HepG2 (cell line): Measurements from ENCODE around the gene ATG2A. TPM values are rescaled to one million over a fixed set of nuclear protein-coding genes. Genes with fewer than 3 reads are reported as not detected.

Source experiments
- ATAC-seq: fragments of 200-7000 bp; cut with Tn5 transposase; 3 replicates; pipeline ENCODE4 v1.9.1; 2020; ENCODE audit warnings: mild to moderate bottlenecking, moderate library complexity
- BruUV-seq: library from RNA; stranded (reverse); fragments of 400-500 nt; replicated peaks from 2 replicates; lab custom pipeline; 2021; lab: Mats Ljungman, UMichigan
- CTCF ChIA-PET: fragments of 300-600 bp; formaldehyde crosslinking; extraction: SDS; loops from one replicate; lab custom pipeline; 2021; ENCODE audit warnings: low total read pairs, inconsistent platforms, low intra/inter-chr PET ratio; lab: Yijun Ruan, JAX
- POLR2A ChIA-PET: fragments of 350-600 bp; sonication (Branson Sonifier 250); formaldehyde crosslinking; loops from one replicate; lab custom pipeline; 2020; ENCODE audit warnings: antibody characterized with exemption, inconsistent platforms; lab: Yijun Ruan, JAX
- DNase-seq: peaks from one replicate; pipeline ENCODE4 v3.0.0-alpha.2; 2015; ENCODE audit warnings: low spot score
- FAIRE-seq: peaks from 3 replicates; lab custom pipeline; 2011; peaks lifted over from hg19 to GRCh38; lab: Jason Lieb, UNC
- H2AFZ ChIP-seq: one replicate; pipeline ENCODE4 v1.6.1; 2011; ENCODE audit warnings: low read length, inconsistent platforms
- H3K27ac ChIP-seq: fragments of 300-600 bp; 3 replicates; pipeline ENCODE4 v1.8.0; 2011; ENCODE audit warnings: mixed run types, mild to moderate bottlenecking, mixed read lengths, low read length, inconsistent platforms; ENCODE audit not compliant: insufficient read depth; ENCODE audit errors: extremely low read length
- H3K27me3 ChIP-seq, 2 experiments: fragments of 200-600 bp in 1 of 2; 2 replicates in 1 of 2; 3 replicates in 1 of 2; pipeline versions ENCODE4 v1.6.0 to v1.8.0; 2011; ENCODE audit warnings: low read length in 2 of 2, mild to moderate bottlenecking in 2 of 2, moderate library complexity in 2 of 2, inconsistent platforms in 1 of 2; ENCODE audit not compliant: insufficient read depth in 2 of 2, control insufficient read depth in 1 of 2
- H3K36me3 ChIP-seq, 2 experiments: fragments of 200-600 bp in 1 of 2; replicated peaks in 1 of 2; 2 replicates in 1 of 2; 3 replicates in 1 of 2; pipeline versions ENCODE4 v1.5.1 to v1.8.0; 2011; ENCODE audit warnings: low read length in 2 of 2, inconsistent platforms in 1 of 2; ENCODE audit not compliant: insufficient read depth in 2 of 2, control insufficient read depth in 1 of 2
- H3K4me1 ChIP-seq: 2 replicates; pipeline ENCODE4 v1.5.1; 2012; ENCODE audit warnings: low read length, inconsistent platforms; ENCODE audit not compliant: insufficient read depth
- H3K4me2 ChIP-seq: 2 replicates; pipeline ENCODE4 v1.6.0; 2011; ENCODE audit warnings: low read depth, low read length, inconsistent platforms
- H3K4me3 ChIP-seq, 3 experiments: fragments of 200-600 bp in 1 of 3; sonication (generic), shearing (Covaris generic) in 1 of 3; replicated peaks in 1 of 3; 2 replicates each; pipeline ENCODE4 v1.5.1; 2011 to 2016; ENCODE audit warnings: low read length in 3 of 3, inconsistent platforms in 2 of 3, low read depth in 2 of 3, mild to moderate bottlenecking in 2 of 3, control low read depth in 1 of 3, mixed read lengths in 1 of 3; ENCODE audit not compliant: insufficient read depth in 1 of 3
- H3K79me2 ChIP-seq: one replicate; pipeline ENCODE4 v1.6.1; 2011; ENCODE audit warnings: low read length, inconsistent platforms; ENCODE audit not compliant: insufficient read depth
- H3K9ac ChIP-seq: 2 replicates; pipeline ENCODE4 v1.6.0; 2011; ENCODE audit warnings: mild to moderate bottlenecking, low read depth, low read length, inconsistent platforms; ENCODE audit not compliant: insufficient read depth
- H3K9me3 ChIP-seq: 2 replicates; pipeline ENCODE4 v1.5.1; 2012; ENCODE audit warnings: mild to moderate bottlenecking, low read length
- H4K20me1 ChIP-seq: 2 replicates; pipeline ENCODE4 v1.6.0; 2011; ENCODE audit warnings: inconsistent platforms, mild to moderate bottlenecking, low read length, moderate library complexity; ENCODE audit not compliant: insufficient read depth
- EEA1 ChIP-seq: sonication (generic); formaldehyde crosslinking; IDR thresholded peaks from 2 replicates; pipeline ENCODE4 v1.5.1; 2020; ENCODE audit warnings: mild to moderate bottlenecking, missing genetic modification reagents, borderline replicate concordance
- PREB ChIP-seq: sonication (generic); formaldehyde crosslinking; IDR thresholded peaks from 2 replicates; pipeline ENCODE4 v1.4.0; 2020; ENCODE audit warnings: missing genetic modification reagents
- RBFOX2 ChIP-seq: fragments of 200-400 bp; formaldehyde crosslinking; IDR thresholded peaks from 2 replicates; pipeline ENCODE4 v1.6.1; 2017; ENCODE audit warnings: low read depth, mild to moderate bottlenecking, low read length
- SIN3B ChIP-seq: fragments of 150-350 bp; IDR thresholded peaks from 2 replicates; pipeline ENCODE4 v1.6.1; 2014; ENCODE audit warnings: low read length
- SNRNP70 ChIP-seq: fragments of 200-400 bp; formaldehyde crosslinking; IDR thresholded peaks from 2 replicates; pipeline ENCODE4 v1.6.1; 2017; ENCODE audit warnings: mild to moderate bottlenecking, low read depth, low read length, moderate library complexity
- SSRP1 ChIP-seq: IDR thresholded peaks from 2 replicates; pipeline ENCODE4 v1.6.1; 2016; ENCODE audit warnings: control low read depth
- XBP1 ChIP-seq: sonication (generic); formaldehyde crosslinking; IDR thresholded peaks from 2 replicates; pipeline ENCODE4 v1.5.0; 2020; ENCODE audit warnings: missing genetic modification reagents
- ZNF260 ChIP-seq: sonication (generic); formaldehyde crosslinking; IDR thresholded peaks from 2 replicates; pipeline ENCODE4 v1.4.0; 2020; ENCODE audit warnings: missing genetic modification reagents, low read depth, mild to moderate bottlenecking, borderline replicate concordance
- ZNF383 ChIP-seq: sonication (generic); formaldehyde crosslinking; IDR thresholded peaks from 2 replicates; pipeline ENCODE4 v1.4.0; 2020; ENCODE audit warnings: missing genetic modification reagents, mild to moderate bottlenecking, borderline replicate concordance
- ZNF652 ChIP-seq: IDR thresholded peaks from 2 replicates; pipeline ENCODE4 v1.6.1; 2016; ENCODE audit warnings: low read depth, borderline replicate concordance
- ZNF790 ChIP-seq: sonication (generic); formaldehyde crosslinking; IDR thresholded peaks from 2 replicates; pipeline ENCODE4 v1.8.0; 2022; ENCODE audit warnings: missing genetic modification reagents, mild to moderate bottlenecking, borderline replicate concordance
- WGBS: methylation state at CpG from one replicate; pipeline ENCODE4 v1.1.6; 2017; ENCODE audit warnings: low lambda C conversion rate; 5-methylcytosine and 5-hydroxymethylcytosine counted together
- in situ Hi-C: cut with HindIII; loops from 2 replicates; pipeline ENCODE4 v1.10.0; 2017; ENCODE audit warnings: low pct_unique_long_range_greater_than_20kb; ENCODE audit not compliant: extremely low pct_ligation_motif_present
- intact Hi-C: fragments of 100-400 bp; cut with micrococcal nuclease; formaldehyde crosslinking; loops from one replicate; pipeline ENCODE4 v1.10.0; 2022; ENCODE audit not compliant: unreplicated experiment
- polyA plus RNA-seq, 8 experiments: library from polyadenylated mRNA; depleted of rRNA in 3 of 8; stranded (reverse) in 7 of 8; unstranded in 1 of 8; fragments of >200 nt; fragmentation: Illumina TruSeq in 4 of 8; extraction: Trizol in 4 of 8; gene quantifications; 2 replicates each; pipeline versions ENCODE4 v1.2.1 to v1.2.3, GENCODE V29; 2011 to 2016; ENCODE audit warnings: low read depth in 4 of 8, missing spikeins in 1 of 8, mixed read lengths in 1 of 8; ENCODE audit not compliant: insufficient read depth in 1 of 8
- total RNA-seq, 5 experiments: library from RNA; depleted of rRNA; stranded (reverse); fragments of >200 nt; fragmentation: Illumina TruSeq; extraction: Trizol; gene quantifications; 2 replicates each; pipeline ENCODE4 v1.2.3, GENCODE V29; 2016; ENCODE audit warnings: low read depth in 1 of 5
- TF ChIP-seq, protein P1 (sequence below), 2 experiments: sonication (generic) in 1 of 2; formaldehyde crosslinking in 1 of 2; IDR thresholded peaks; 2 replicates each; pipeline versions ENCODE4 v1.4.0 to v1.6.1; 2018 to 2020; ENCODE audit warnings: missing genetic modification reagents in 2 of 2, borderline replicate concordance in 1 of 2, low read depth in 1 of 2, mild to moderate bottlenecking in 1 of 2, missing biosample characterization in 1 of 2
- TF ChIP-seq, protein P2 (sequence below): sonication (generic); formaldehyde crosslinking; IDR thresholded peaks from 2 replicates; pipeline ENCODE4 v1.4.0; 2020; ENCODE audit warnings: mild to moderate bottlenecking, missing genetic modification reagents
- TF ChIP-seq, protein P3 (sequence below), 2 experiments: fragments of 450-650 bp in 1 of 2; sonication (generic) in 1 of 2; formaldehyde crosslinking; IDR thresholded peaks; 2 replicates each; pipeline versions ENCODE4 v1.5.0 to v1.8.0; 2020 to 2022; ENCODE audit warnings: mild to moderate bottlenecking in 1 of 2, missing genetic modification reagents in 1 of 2
- TF ChIP-seq, protein P4 (sequence below): sonication (generic); formaldehyde crosslinking; IDR thresholded peaks from 2 replicates; pipeline ENCODE4 v1.5.1; 2020; ENCODE audit warnings: mild to moderate bottlenecking, missing genetic modification reagents, borderline replicate concordance

The ATG2A gene
- total and polyA plus RNA-seq, 2 of the 13 experiments (the other 11 are each of a cell fraction or from before 2014, with no cell fraction given): 6.7 to 8.0 TPM

DNA sequence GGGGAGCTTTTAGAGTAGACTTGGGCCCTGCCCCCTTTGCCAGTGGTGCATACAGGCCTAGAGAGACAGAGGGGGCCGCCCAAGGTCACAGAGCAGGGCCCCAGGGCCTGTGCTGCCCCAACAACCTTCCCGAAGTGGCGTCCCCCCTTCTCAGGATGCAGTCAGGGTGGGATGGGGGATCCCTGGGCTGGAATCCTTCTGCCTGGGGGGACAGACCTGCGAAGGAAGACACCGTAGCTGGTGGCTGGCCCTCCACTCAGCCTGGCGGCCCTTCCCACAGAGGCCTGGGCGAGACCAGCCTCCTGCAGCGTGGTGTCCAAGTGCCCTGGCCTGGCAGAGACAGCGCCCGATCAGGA is 24.2 kb downstream of the ATG2A start:
- H4K20me1 ChIP-seq: peaks cover 10% of the 10 kb centered on the region; the same call in 1 of the 2 replicates
- peaks cover 5% of the 10 kb centered on the region in 2 experiments; a peak in 2 of 5 replicates for H3K36me3 ChIP-seq
- in situ Hi-C loops: loop anchor here (5.0 kb wide), 2 partner anchors 46 to 106 kb away; no protein-coding TSS in a partner anchor
- CTCF ChIA-PET: interaction anchor here (2.0 to 3.9 kb wide), 2 partner anchors 23 to 45 kb away, joined by 5 to 72 read pairs; no protein-coding TSS in a partner anchor
- H3K4me1 ChIP-seq: peaks cover 60% of the 10 kb centered on the region
- H3K9me3 ChIP-seq: no peaks in the 10 kb centered on the region
- intact Hi-C loops: no loop called here
- POLR2A ChIA-PET: interaction anchor here (0.8 to 11.5 kb wide), 11 partner anchors 10 to 242 kb away, joined by 3 to 132 read pairs (median 6); partner anchors contain the start of genes BATF2, CDC42BPG and EHD1
- peak; percentile 1 for ATAC-seq
- peak overlapping the region; percentile 94 for H3K4me2 ChIP-seq
- no CpG with 5 or more reads among the region's 10 CpGs for WGBS
- DNase-seq: no peak
- no peak for FAIRE-seq
- TSS peak; percentile 70 for BruUV-seq
- peak overlapping the region; percentile 88 for H3K27ac ChIP-seq
- no peak overlapping the region for H2AFZ ChIP-seq
- H3K79me2 ChIP-seq: peaks cover 27% of the 10 kb centered on the region
- peak overlapping the region; percentile 96 for H3K9ac ChIP-seq
- peak overlapping the region; percentile 80 to 96 (median 95) for H3K4me3 ChIP-seq
- H3K27me3 ChIP-seq: no peaks in the 10 kb centered on the region; a peak in 1 of 5 replicates
- TF ChIP-seq SNRNP70: no peak
- TF ChIP-seq, protein P1, sequence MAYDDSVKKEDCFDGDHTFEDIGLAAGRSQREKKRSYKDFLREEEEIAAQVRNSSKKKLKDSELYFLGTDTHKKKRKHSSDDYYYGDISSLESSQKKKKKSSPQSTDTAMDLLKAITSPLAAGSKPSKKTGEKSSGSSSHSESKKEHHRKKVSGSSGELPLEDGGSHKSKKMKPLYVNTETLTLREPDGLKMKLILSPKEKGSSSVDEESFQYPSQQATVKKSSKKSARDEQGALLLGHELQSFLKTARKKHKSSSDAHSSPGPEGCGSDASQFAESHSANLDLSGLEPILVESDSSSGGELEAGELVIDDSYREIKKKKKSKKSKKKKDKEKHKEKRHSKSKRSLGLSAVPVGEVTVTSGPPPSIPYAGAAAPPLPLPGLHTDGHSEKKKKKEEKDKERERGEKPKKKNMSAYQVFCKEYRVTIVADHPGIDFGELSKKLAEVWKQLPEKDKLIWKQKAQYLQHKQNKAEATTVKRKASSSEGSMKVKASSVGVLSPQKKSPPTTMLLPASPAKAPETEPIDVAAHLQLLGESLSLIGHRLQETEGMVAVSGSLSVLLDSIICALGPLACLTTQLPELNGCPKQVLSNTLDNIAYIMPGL (CRISPR knock-in tag; IDR thresholded peaks at IDR 0.05; ENCODE audit: borderline replicate concordance in 1 of 2, low read depth in 1 of 2): no peak
- TF ChIP-seq, protein P2, sequence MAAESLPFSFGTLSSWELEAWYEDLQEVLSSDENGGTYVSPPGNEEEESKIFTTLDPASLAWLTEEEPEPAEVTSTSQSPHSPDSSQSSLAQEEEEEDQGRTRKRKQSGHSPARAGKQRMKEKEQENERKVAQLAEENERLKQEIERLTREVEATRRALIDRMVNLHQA (CRISPR knock-in tag): no peak
- no peak for TF ChIP-seq ZNF652
- TF ChIP-seq, protein P3, sequence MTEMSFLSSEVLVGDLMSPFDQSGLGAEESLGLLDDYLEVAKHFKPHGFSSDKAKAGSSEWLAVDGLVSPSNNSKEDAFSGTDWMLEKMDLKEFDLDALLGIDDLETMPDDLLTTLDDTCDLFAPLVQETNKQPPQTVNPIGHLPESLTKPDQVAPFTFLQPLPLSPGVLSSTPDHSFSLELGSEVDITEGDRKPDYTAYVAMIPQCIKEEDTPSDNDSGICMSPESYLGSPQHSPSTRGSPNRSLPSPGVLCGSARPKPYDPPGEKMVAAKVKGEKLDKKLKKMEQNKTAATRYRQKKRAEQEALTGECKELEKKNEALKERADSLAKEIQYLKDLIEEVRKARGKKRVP (CRISPR knock-in tag; IDR thresholded peaks at IDR 0.05): no peak
- TF ChIP-seq EEA1: no peak
- TF ChIP-seq, protein P4, sequence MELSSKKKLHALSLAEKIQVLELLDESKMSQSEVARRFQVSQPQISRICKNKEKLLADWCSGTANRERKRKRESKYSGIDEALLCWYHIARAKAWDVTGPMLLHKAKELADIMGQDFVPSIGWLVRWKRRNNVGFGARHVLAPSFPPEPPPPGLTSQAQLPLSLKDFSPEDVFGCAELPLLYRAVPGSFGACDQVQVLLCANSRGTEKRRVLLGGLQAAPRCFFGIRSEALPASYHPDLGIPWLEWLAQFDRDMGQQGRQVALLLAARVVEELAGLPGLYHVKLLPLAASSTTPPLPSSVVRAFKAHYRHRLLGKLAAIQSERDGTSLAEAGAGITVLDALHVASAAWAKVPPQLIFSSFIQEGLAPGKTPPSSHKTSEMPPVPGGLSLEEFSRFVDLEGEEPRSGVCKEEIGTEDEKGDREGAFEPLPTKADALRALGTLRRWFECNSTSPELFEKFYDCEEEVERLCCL (CRISPR knock-in tag): no peak
- TF ChIP-seq RBFOX2: peak; percentile 53; the same call in 1 of the 2 replicates
- TF ChIP-seq ZNF383 (CRISPR knock-in tag): 0 out of 2 replicates have a peak, but pooled peaks have one; percentile 3
- no peak for TF ChIP-seq ZNF260
- TF ChIP-seq SIN3B: no peak
- no peak for TF ChIP-seq PREB
- TF ChIP-seq ZNF790 (CRISPR knock-in tag): 0 out of 2 replicates have a peak, but pooled peaks have one; percentile 16
- TF ChIP-seq XBP1 (CRISPR knock-in tag): no peak
- peak; percentile 82; the same call in 1 of the 2 replicates for TF ChIP-seq SSRP1 (CRISPR knock-in tag)
